Kidney (tissue), 14 donors: ENCODE results near the gene GPRC5A. TPM values are rescaled to one million over a fixed set of nuclear protein-coding genes. Genes with fewer than 3 reads are reported as not detected.
A peak's percentile ranks its signal among the peaks of the same experiment; 100 is the strongest.

Experiments
- DNase-seq, 5 donors: peaks; one replicate each; pipeline ENCODE4 v3.0.0-alpha.2; 2013 to 2020
- FAIRE-seq: peaks from 2 replicates; lab custom pipeline; 2012; peaks lifted over from hg19 to GRCh38; lab: Jason Lieb, UNC
- H3K27ac ChIP-seq, 2 donors: one replicate each; pipeline ENCODE4 v1.7.0; 2013; ENCODE audit warnings: low read depth in 2 of 2, low read length in 2 of 2, inconsistent platforms in 1 of 2
- H3K27me3 ChIP-seq: one replicate; pipeline ENCODE4 v1.7.1; 2013; ENCODE audit warnings: low read length, inconsistent platforms; ENCODE audit not compliant: control insufficient read depth, insufficient read depth
- H3K36me3 ChIP-seq, 3 donors: one replicate each; pipeline versions ENCODE4 v1.7.0 to v1.7.1; 2013; ENCODE audit warnings: low read length in 3 of 3, control low read depth in 1 of 3, inconsistent platforms in 1 of 3; ENCODE audit not compliant: insufficient read depth in 3 of 3, control insufficient read depth in 2 of 3
- H3K4me1 ChIP-seq, 3 donors: one replicate each; pipeline versions ENCODE4 v1.7.0 to v1.7.1; 2013; ENCODE audit warnings: low read length in 3 of 3, inconsistent platforms in 1 of 3, low read depth in 1 of 3; ENCODE audit not compliant: control insufficient read depth in 2 of 3, insufficient read depth in 2 of 3
- H3K4me3 ChIP-seq, 3 donors: one replicate each; pipeline versions ENCODE4 v1.7.0 to v1.8.1; 2013; ENCODE audit warnings: low read length in 3 of 3, control low read depth in 1 of 3, inconsistent platforms in 1 of 3
- H3K9ac ChIP-seq, 3 donors: one replicate each; pipeline versions ENCODE4 v1.7.0 to v1.7.1; 2013; ENCODE audit warnings: low read length in 3 of 3, control low read depth in 1 of 3, inconsistent platforms in 1 of 3
- H3K9me3 ChIP-seq, 3 donors: one replicate each; pipeline versions ENCODE4 v1.7.0 to v1.7.1; 2013; ENCODE audit warnings: low read length in 3 of 3, control low read depth in 1 of 3, inconsistent platforms in 1 of 3; ENCODE audit not compliant: control insufficient read depth in 2 of 3, insufficient read depth in 1 of 3
- CTCF ChIP-seq: IDR thresholded peaks from 3 replicates; pipeline ENCODE4 v1.5.1; 2012; ENCODE audit warnings: mild to moderate bottlenecking, moderate library complexity, borderline replicate concordance; ENCODE audit not compliant: insufficient read depth; ENCODE audit errors: extremely low read depth
- intact Hi-C: fragments of 100-400 bp; cut with DNase I; formaldehyde crosslinking; loops from one replicate; pipeline ENCODE4 v1.11.1; 2022
- polyA plus RNA-seq: library from polyadenylated mRNA; stranded (reverse); fragments of 350-450 nt; fragmentation: Illumina TruSeq; extraction: RNeasy Lipid Tissue Mini Kit (QIAGEN cat#74804); gene quantifications from one replicate; pipeline ENCODE4 v1.2.3, GENCODE V29; 2014; ENCODE audit warnings: low read depth, low replicate concordance; ENCODE audit not compliant: insufficient read depth
- total RNA-seq: library from RNA; stranded (reverse); fragmentation: NEBNext Ultra II Directional; extraction: Animal tissue kit (Norgen Biotek cat#: 25700); gene quantifications from one replicate; pipeline ENCODE4 v1.2.1, GENCODE V29; 2021
- donor health status: control.
- donor health status: control.
- donor health status: control.
- donor health status: control.
- donor health status: control.
- donor health status: DM: yes; HTN: yes; CAD: no.
- donor health status: Normal renal cell carcinoma (clear cell type).

GPRC5A gene
- total and polyA plus RNA-seq, 2 donors from 2014 or later, result 6.3 to 60.6 TPM

- Histone ChIP-seq H3K36me3 (no peaks in the 10 kb centered on the region), H3K27me3 (no peaks in the 10 kb centered on the region), H3K4me3 (no peak overlapping the region), H3K9ac (no peak overlapping the region), H3K9me3 (no peaks in the 10 kb centered on the region), H3K4me1 (peaks cover 0 to 2% (median 0%) of the 10 kb centered on the region in 3 donors), H3K27ac (no peak overlapping the region)
- TF ChIP-seq CTCF, result no peak
- no peak for FAIRE-seq
- DNase-seq, result peak in 1 of 5 donors; percentile 67
- intact Hi-C loops, result loop anchor here (10.0 kb wide), 1 partner anchor 75 kb away; no protein-coding TSS in a partner anchor
These were observed 18.6 kb downstream of the GPRC5A start for GRCh38 chr12:12909995-12910420.

- no peak overlapping the region for H3K9ac ChIP-seq
- FAIRE-seq (no peak), DNase-seq (peak in 4 of 5 donors; percentile 47 to 82 (median 64))
- H3K27me3 ChIP-seq, result no peaks in the 10 kb centered on the region
- no peak overlapping the region for H3K4me3 ChIP-seq
- H3K9me3 ChIP-seq, result no peaks in the 10 kb centered on the region
- H3K4me1 ChIP-seq, result peaks cover 0 to 10% (median 0%) of the 10 kb centered on the region in 3 donors
- TF ChIP-seq CTCF, result no peak
- no peaks in the 10 kb centered on the region for H3K36me3 ChIP-seq
- intact Hi-C loops, result loop anchor here (10.0 kb wide), 1 partner anchor 72 kb away; no protein-coding TSS in a partner anchor
- H3K27ac ChIP-seq, result no peak overlapping the region
These were observed 21.3 kb downstream of the GPRC5A start for GRCh38 chr12:12912711-12913110.

GRCh38 chr12:12915656-12916055 lies 24.3 kb downstream of the GPRC5A start:
- peaks cover 0 to 8% (median 0%) of the 10 kb centered on the region in 3 donors for H3K4me1 ChIP-seq
- no peaks in the 10 kb centered on the region for H3K36me3 ChIP-seq
- no peak for DNase-seq

More at GRCh38 chr12:12915656-12916055, 24.3 kb downstream of the GPRC5A start:
- Histone ChIP-seq H3K9me3 (no peaks in the 10 kb centered on the region), H3K27me3 (no peaks in the 10 kb centered on the region), H3K9ac (no peak overlapping the region), H3K4me3 (no peak overlapping the region), H3K27ac (no peak overlapping the region)
- no peak for TF ChIP-seq CTCF
- FAIRE-seq, result no peak
- intact Hi-C loops, result loop anchor here (5.0 to 10.0 kb wide), 2 partner anchors 69 to 297 kb away; no protein-coding TSS in a partner anchor
